Measurements from ENCODE around the gene GLCCI1. TPM values are rescaled to one million over a fixed set of nuclear protein-coding genes. Genes with fewer than 3 reads are reported as not detected.

GLCCI1 gene
- total and polyA plus RNA-seq, 2 of the 13 experiments (the other 11 are each of a cell fraction or from before 2014, with no cell fraction given): 1.3 to 1.7 TPM

DNA sequence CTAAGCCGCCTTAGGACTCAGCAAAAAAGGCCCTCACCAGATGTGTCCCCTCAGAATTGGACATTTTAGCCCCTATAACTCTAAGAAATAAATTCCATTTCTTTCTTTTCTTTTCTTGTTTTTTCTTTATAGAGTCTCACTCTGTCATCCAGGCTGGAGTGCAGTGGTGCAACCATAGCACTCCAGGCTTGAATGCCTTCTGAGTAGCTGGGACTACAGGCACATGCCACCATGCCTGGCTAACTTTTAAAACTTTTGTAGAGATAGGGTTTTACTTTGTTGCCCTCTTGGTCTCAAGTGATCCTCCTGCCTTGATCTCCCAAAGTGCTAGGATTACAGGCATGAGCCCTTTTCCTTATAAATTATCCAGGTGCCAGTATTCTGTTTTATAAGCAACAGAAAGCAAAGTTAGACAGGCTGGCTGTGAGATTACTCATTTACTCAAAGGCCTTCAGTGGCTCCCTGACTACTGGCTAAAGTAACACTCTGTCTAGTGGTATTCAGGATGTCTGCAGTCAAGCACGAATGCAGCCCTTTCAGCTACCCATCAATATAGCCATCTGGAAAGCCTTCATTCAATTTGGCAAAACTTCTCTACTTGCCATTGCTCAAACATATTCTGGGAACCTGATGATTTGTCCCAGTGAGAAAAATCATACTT is 164.7 kb downstream of the GLCCI1 start:
- H3K4me3 ChIP-seq (replicated peaks in 1 of 3; ENCODE audit: insufficient read depth in 1 of 3, low read depth in 2 of 3, low read length in 3 of 3): no peak overlapping the region
- no peaks in the 10 kb centered on the region for H3K36me3 ChIP-seq (replicated peaks in 1 of 2; ENCODE audit: control insufficient read depth in 1 of 2, insufficient read depth in 2 of 2, low read length in 2 of 2)
- CTCF ChIA-PET (ENCODE audit: low intra/inter-chr PET ratio, low total read pairs): no interaction called here
- DNase-seq (ENCODE audit: low spot score) (no peak), FAIRE-seq (no peak), ATAC-seq (no peak)
- no peak overlapping the region for H3K27ac ChIP-seq (ENCODE audit: extremely low read length, insufficient read depth, low read length)
- H4K20me1 ChIP-seq (ENCODE audit: insufficient read depth, low read length): no peaks in the 10 kb centered on the region
- no peak overlapping the region for H3K9ac ChIP-seq (ENCODE audit: insufficient read depth, low read depth, low read length)
- POLR2A ChIA-PET: no interaction called here
- H3K4me2 ChIP-seq (ENCODE audit: low read depth, low read length): no peak overlapping the region
- no peaks in the 10 kb centered on the region; a peak in 1 of 5 replicates for H3K27me3 ChIP-seq (ENCODE audit: control insufficient read depth in 1 of 2, insufficient read depth in 2 of 2, low read length in 2 of 2)
- WGBS (ENCODE audit: low lambda C conversion rate): 42% methylated on average over 2 of the region's 2 CpGs
- no peaks in the 10 kb centered on the region for H3K4me1 ChIP-seq (ENCODE audit: insufficient read depth, low read length)
- in situ Hi-C loops (cut with HindIII; ENCODE audit: extremely low pct_ligation_motif_present, low pct_unique_long_range_greater_than_20kb) (no loop called here), intact Hi-C loops (cut with micrococcal nuclease; ENCODE audit: unreplicated experiment) (no loop called here)
- BruUV-seq (replicated peaks): no TSS peak
- H3K9me3 ChIP-seq (ENCODE audit: low read length): no peaks in the 10 kb centered on the region
- H2AFZ ChIP-seq (ENCODE audit: low read length): no peak overlapping the region
- no peak for TF ChIP-seq HDAC6 (IDR thresholded peaks at IDR 0.05; ENCODE audit: low read depth, low read length)
- no peak for TF ChIP-seq TBX2 (CRISPR knock-in tag; IDR thresholded peaks at IDR 0.05; ENCODE audit: borderline replicate concordance)
- no peaks in the 10 kb centered on the region for H3K79me2 ChIP-seq (ENCODE audit: insufficient read depth, low read length)

DNA sequence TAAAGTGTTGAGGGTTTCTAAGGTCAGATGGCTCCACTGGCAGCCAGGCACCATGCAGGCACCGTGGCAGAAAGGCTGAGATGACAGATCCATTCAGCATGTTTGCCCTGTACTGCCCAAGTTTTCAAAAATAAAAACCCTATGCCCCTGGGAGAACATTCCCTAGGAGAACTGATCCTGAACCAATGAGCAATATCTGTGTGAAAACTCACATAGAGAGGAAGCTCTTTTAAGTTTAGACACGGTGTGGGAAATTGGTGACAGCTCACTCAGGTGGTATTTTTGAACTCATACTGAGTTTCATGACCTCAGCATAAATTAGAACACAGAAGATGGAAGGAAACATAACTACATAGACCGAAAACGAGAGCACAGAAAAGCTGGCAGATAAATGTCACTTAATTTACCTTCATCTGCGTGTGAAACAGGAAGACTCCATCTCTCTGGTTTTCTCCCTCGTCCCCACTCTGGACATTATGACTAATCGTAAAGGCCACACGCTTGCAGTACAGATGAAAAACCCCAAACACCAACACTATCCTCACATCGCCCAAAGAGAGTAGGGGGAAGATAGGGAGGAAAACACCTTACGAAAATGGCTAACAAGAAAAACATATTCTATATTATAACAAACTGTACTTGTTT is 165.6 kb downstream of the GLCCI1 start:
- BruUV-seq (replicated peaks): no TSS peak
- 33% methylated on average over 10 of the region's 10 CpGs for WGBS (ENCODE audit: low lambda C conversion rate)
- Histone ChIP-seq H3K4me2 (ENCODE audit: low read depth, low read length) (no peak overlapping the region), H3K27ac (ENCODE audit: extremely low read length, insufficient read depth, low read length) (no peak overlapping the region), H3K9me3 (ENCODE audit: low read length) (no peaks in the 10 kb centered on the region), H2AFZ (ENCODE audit: low read length) (no peak overlapping the region), H3K4me3 (replicated peaks in 1 of 3; ENCODE audit: insufficient read depth in 1 of 3, low read depth in 2 of 3, low read length in 3 of 3) (no peak overlapping the region), H3K79me2 (ENCODE audit: insufficient read depth, low read length) (no peaks in the 10 kb centered on the region), H3K9ac (ENCODE audit: insufficient read depth, low read depth, low read length) (no peak overlapping the region), H4K20me1 (ENCODE audit: insufficient read depth, low read length) (no peaks in the 10 kb centered on the region), H3K36me3 (replicated peaks in 1 of 2; ENCODE audit: control insufficient read depth in 1 of 2, insufficient read depth in 2 of 2, low read length in 2 of 2) (no peaks in the 10 kb centered on the region), H3K27me3 (ENCODE audit: control insufficient read depth in 1 of 2, insufficient read depth in 2 of 2, low read length in 2 of 2) (no peaks in the 10 kb centered on the region; a peak in 1 of 5 replicates), H3K4me1 (ENCODE audit: insufficient read depth, low read length) (no peaks in the 10 kb centered on the region)
- DNase-seq (ENCODE audit: low spot score) (no peak), FAIRE-seq (no peak), ATAC-seq (no peak)
- CTCF ChIA-PET (ENCODE audit: low intra/inter-chr PET ratio, low total read pairs): no interaction called here
- POLR2A ChIA-PET: no interaction called here
- intact Hi-C loops (cut with micrococcal nuclease; ENCODE audit: unreplicated experiment) (no loop called here), in situ Hi-C loops (cut with HindIII; ENCODE audit: extremely low pct_ligation_motif_present, low pct_unique_long_range_greater_than_20kb) (no loop called here)
- TF ChIP-seq ELF4 (CRISPR knock-in tag; IDR thresholded peaks at IDR 0.05; ENCODE audit: borderline replicate concordance) (no peak), MAFF (IDR thresholded peaks at IDR 0.05; ENCODE audit: low read depth, low read length) (0 out of 2 replicates have a peak, but pooled peaks have one; percentile 10), MAFK (conservative IDR thresholded peaks at IDR 0.05 in 1 of 2, IDR thresholded peaks at IDR 0.05 in 1 of 2; ENCODE audit: low read length in 2 of 2) (peak; percentile 10 to 49; a peak in 2 of 4 replicates)
